Stimulated activated CD4-positive, alpha-beta T cell treated with anti-CD3 and anti-CD28 coated beads, Interleukin-4, amount 100 ng/mL, for 4 hours (primary cell): ENCODE measurements around the gene ADPRS.

Experiments
- DNase-seq, 2 experiments: peaks; one replicate each; pipeline ENCODE4 v3.0.0-alpha.2; 2020

Gene ADPRS, protein sequence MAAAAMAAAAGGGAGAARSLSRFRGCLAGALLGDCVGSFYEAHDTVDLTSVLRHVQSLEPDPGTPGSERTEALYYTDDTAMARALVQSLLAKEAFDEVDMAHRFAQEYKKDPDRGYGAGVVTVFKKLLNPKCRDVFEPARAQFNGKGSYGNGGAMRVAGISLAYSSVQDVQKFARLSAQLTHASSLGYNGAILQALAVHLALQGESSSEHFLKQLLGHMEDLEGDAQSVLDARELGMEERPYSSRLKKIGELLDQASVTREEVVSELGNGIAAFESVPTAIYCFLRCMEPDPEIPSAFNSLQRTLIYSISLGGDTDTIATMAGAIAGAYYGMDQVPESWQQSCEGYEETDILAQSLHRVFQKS

DNA sequence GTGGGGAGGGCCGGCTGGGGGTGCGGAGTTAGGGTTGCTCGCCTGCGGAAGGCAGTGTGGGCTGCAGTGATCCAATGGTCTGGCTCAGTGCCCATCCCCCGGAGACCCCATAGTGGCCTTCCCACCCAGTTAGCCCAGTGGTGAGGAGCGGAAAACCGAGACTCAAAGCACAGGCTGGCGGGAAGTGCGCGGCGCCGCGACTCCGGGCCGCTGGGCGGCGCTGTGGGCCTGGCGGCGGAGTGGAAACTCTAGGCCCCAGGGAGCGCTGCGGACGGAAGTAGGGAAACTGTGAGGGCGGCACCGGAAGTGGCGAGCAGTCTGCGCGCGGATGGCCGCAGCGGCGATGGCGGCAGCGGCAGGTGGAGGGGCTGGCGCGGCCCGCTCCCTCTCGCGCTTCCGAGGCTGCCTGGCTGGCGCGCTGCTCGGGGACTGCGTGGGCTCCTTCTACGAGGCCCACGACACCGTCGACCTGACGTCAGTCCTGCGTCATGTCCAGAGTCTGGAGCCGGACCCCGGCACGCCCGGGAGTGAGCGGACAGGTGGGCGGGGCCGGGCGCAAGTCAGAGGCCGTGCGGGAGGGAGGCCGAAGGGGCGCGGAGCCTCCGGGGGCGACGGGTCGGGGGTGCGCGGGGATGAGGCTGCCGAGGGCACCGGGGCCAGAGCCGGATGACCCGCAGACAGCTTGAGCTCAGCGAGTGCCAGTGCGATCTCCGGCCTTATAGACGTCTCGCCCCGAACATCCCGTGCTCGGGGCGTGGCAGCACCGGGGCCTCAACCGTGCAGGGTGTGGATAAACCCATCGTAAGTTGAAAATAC lies at the start of gene ADPRS:
Gene ADPRS (plus strand): TSS at position 316 of the 816 bp plus-strand sequence. CDS start 13 bp downstream, at position 329.
- peak; percentile 87 for DNase-seq

DNA sequence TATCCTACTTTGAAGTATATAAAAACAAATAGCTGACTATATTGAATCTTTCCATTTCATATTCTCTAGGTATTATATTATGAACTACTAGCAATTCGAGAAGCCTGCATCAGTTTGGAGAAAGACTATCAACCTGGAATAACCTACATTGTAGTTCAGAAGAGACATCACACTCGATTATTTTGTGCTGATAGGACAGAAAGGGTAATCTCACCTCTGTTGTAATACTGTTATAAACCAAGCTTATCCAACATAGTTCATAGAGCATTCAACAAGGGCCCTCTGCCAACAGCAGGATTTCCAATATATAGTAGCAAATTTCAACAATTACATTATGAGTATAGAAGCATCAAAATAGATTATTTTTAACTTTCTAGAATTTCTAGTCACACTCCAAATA lies 48.5 kb upstream of the ADPRS start:
- no peak for DNase-seq

DNA sequence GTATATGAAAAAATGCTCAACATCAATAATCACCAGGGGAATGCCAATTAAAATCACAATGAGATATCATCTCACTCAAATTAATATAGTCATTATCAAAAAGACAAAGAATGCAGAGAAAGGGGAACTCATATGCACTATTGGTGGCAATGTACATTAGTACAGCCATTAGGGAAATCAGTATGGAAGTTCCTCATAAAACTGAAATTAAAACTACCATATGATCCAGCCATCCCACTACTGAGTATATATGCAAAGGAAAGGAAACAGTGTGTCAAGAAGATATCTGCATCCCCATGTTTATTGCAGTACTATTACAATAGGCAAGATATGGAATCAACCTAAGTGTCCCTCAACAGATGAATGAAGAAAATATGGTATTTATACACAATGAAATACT lies 36.9 kb upstream of the ADPRS start:
- no peak for DNase-seq

DNA sequence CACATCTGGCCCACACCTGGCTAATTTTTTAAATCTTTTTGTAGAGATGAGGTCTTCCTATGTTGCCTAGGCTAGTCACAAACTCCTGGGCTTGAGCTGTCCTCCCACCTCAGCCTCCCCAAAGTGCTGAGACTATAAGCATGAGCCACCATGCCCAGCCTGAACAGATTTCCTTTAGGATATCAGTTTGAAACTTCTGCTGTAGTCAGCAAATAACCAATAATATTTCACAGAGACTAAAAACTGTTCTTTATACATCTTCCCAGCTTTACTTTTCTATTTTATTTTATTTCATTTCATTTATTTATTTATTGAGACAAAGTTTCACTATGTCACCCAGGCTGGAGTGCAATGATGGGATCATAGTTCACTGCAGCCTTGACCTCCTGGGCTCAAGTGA lies 34.7 kb upstream of the ADPRS start:
- DNase-seq, result no peak

DNA sequence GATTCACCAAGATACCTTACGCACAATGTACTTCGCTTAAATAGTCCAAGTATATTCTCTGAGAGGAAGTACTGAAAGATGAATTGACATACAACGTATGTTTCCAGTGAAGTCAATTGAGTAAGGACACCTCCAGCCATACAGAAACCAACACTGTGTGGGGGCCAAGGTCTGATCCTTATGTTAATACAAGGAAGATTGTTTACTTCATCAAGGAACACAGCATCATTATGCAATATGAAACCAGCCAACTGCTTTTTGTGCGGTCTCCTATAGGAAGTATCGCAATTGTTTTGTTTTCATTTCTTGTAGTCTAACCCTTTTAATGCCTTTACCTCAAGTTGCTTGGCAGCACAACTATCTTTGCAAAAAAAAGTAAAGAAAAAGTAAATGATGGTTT lies 33.0 kb upstream of the ADPRS start:
- DNase-seq, result no peak

DNA sequence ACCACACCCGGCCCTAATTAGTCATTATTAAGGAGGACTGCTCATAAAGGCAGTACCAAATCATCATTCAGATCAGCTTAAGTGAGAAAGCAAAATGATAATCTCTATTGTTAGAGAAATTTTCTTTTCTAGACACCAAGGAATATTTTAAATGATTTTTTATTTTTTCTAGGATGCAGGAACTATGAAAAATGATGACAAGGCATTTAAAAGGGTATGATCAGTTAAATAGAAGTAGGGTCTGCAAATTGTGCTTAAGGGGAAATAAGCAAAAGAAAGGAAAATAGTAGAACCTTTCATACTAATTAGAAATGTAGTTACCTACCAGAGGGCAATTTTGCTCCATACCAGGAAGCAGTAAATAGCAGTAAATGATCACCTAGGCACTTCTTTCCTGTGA lies 26.4 kb upstream of the ADPRS start:
- DNase-seq, result no peak

DNA sequence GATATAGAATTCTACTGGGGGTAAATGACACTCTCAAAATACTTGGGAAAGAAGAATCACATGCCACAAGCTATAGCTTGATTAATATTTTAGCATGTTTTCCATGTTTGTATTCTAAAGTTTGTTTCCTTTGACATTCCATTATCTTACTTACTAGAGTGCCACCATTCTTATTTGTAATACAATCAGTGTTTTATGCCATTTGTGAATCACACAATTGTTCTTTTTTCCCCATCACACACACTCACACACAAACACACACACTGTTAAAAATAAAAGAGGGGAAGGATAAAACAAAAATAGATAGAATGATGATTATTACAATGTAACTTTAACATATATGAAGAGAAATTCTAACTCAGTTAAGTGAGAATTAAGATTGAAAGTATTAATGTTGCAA lies 20.8 kb upstream of the ADPRS start:
- no peak for DNase-seq

DNA sequence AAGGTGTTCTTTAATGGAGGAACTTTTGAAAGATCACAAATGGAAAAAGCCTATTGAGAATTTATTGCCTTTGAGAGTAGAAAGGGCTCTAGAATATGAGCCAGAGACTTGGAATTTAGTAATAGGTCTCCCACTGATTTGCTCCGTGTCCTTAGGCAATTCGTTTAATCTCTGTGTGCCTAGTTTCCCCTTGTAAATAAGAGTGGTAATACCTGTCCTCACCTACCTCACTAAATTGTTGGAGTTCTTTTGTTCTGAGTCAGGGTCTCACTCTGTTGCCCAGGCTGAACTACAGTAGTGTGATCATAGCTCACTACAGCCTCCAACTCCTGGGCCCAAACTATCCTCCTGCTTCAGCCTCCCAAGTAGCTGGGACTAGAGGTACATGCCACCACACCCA lies 19.8 kb upstream of the ADPRS start:
- DNase-seq, result no peak

DNA sequence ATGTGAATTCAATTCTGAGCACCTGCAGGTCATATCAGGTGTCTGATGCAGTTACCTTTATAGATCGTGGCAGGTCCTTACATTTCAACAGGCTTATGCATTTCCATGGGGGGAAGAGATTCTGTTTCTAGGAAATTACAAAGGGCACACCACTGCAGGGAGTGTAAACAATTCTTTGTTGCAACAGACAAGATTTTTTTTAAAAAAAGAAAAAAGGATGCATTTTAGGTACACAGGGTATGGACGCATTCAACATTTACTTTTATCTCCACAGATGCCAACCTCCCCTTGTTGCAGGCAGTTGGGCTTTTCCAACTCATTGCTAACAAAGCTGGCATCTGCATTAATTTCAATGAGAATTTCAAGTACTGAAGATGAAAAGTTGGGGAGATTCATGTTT lies 18.3 kb upstream of the ADPRS start:
- no peak for DNase-seq

DNA sequence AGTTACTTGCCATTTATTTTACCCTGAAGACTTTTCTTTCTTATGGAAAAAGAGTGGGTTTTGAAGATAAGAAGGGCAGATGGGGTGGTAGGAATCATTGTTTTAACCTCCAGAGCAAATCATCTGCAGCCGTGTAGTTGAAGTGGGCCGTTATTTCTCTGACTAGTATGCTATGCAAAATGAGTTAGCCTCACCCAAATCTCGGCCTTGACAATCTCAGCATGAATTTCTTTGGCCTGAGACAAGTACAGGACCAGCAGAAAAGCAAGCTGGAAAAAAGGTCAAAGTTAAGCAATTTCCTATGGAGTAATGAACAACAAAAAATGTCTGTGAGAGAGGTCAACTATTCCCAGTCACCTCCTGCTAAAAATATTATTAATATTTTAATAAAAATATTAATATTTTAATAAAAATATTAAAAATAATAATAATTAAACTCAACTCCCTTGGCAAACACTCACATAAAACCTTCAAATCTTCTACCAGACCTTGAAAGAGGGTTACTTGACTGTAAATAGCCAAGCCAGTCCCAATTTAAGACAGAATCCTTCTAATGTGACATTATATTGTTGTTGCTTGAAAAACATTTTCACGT lies 11.6 kb upstream of the ADPRS start:
- DNase-seq, result no peak

DNA sequence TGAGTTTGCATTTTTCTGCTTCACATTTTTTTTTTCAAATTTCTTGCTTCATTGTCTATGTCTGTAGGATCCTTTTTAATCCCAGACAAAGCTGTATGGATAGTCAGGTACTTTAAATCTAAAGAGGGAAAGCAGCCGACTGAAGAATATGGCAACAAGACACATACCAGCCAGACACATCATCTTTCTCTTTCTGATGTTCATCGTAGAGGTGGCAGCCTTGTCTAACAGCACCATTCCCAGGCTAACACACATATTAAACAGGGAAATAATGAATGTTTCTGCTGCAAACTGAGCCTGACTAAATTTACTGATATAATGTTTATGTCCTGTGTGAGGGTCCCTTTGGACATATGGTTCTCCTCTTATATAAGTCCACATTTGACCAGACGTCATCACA lies 8.5 kb upstream of the ADPRS start:
- DNase-seq, result no peak

DNA sequence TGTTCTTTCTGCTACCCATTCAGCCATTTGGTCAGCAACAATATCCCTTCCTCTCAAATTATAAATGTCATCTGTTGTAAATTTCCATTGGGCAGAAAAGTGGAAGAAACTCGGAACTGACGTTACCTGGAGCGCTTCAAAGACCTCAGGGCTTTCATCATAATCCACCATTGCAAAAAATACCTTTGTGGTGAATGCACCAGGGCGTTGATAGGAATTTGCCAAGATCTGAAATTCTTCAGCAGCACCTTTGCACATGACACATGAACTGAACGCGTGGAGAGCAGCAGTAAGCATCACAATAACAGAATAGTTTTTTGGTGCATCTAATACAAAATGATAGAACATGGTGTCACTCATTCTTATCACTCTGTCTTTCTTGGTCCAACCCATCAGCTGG lies 7.9 kb upstream of the ADPRS start:
- DNase-seq, result no peak

DNA sequence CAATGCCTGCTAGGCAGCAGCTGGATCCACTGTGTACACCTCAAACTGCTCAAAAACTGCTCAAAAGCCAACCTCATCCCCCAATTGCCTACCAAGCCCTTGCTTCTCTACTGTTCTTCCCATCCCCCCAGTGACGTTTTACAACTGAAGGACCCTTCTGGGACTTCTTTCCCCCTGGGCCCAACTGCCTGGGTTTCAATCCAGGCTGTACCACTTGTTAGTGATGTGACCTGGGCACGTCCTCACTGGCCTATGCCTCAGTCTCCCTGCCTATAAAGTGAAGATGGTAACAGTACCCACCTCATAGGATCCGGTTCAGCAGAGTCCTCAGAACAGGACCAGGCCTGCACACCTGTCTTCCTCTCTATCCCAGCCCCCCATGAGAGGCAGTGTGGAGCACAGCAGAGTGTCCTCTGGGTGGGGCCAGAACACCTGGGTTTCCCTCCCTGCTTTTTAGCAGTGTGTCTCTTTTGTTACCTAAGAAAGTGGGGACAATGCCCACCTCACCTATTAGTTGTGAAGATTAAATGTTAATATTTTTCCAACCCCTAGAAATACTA lies 6.7 kb upstream of the ADPRS start:
- DNase-seq, result no peak

DNA sequence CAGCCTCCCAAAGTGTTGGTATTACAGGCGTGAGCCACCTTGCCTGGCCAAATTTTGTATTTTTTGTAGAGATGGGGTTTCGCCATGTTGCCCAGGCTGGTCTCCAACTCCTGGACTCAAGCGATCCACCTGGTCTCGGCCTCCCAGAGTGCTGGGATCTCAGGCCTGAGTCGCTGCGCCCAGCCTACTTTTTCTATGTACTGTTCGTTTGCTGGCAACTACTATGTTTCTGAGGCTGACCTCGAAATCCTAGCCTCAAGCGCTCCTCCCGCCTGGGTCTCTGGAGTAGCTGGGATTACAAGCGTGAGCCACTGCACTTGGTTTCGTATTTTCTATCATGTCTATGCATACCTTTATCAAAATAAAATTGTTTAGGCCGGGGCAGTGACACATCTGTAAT lies 5.5 kb upstream of the ADPRS start:
- DNase-seq, result no peak

DNA sequence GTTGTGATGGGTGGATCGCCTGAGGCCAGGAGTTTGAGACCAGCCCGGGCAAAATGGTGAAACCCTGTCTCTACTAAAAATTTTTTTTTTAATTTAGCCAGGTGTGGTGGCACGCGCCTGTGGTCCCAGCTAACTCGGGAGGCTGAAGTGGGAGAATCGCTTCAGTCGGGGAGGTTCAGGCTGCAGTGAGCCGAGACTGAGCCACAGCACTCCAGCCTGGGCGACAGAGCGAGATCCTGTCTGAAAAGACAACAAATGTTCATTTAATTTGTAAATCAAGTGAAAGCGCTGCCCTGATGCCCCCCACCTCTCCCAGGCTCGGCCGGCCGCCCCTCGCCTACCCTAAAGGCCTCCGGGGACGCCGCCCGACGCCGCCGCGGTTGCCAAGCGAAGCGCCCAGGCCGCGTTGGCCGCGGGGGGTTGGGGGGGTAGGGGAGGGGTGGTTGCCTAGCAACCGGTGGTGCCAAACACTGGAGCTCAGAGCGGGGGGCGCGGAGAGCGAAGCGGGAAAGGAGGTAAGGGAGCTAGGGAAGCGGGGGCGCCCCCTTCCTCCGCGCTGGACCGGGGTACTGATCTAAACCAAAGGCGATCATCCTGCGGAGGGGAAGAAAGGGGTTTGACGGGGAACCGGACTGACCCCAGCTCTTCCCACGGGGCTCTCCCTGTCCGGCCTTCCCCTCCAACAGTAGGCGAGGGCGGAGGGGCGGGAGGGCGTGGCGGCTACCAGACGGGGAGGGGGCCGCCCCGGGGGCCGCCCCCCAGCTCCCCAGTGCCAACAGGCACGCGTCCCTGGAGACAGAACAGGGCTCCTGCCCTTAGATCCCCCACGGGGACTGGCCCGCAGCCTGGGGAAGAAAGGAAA lies 4.8 kb upstream of the ADPRS start, which contains the start of gene TEKT2:
Gene TEKT2 (plus strand): TSS at position 460 of the 862 bp plus-strand sequence. CDS start 828 bp downstream, outside the sequence.
- no peak for DNase-seq

DNA sequence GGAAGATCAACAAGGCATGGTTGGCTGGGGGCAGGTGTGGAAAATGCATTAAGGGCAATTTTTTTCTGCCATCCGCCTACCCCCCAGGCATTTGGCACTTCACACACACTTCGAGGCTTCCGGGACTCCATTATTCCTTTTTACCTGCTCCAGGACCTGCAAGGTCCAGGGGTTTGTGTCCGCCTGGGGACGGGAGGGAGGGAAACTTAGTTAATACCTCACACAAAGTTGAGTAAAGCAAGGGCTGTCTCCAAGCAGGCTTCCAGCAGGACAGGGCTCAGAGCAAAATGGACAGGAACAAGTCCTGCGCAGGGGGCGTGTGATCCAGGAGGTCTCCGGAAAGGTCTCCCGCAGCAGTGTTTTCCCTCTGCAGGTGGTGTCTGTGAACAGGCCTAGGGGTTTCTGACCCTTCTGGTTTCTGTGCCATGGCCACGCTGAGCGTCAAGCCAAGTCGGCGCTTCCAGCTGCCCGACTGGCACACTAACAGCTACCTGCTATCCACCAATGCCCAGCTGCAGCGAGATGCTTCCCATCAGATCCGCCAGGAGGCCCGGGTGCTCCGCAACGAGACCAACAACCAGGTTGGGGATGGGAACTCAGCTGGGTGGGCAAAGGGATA lies 4.1 kb upstream of the ADPRS start:
- DNase-seq, result no peak

DNA sequence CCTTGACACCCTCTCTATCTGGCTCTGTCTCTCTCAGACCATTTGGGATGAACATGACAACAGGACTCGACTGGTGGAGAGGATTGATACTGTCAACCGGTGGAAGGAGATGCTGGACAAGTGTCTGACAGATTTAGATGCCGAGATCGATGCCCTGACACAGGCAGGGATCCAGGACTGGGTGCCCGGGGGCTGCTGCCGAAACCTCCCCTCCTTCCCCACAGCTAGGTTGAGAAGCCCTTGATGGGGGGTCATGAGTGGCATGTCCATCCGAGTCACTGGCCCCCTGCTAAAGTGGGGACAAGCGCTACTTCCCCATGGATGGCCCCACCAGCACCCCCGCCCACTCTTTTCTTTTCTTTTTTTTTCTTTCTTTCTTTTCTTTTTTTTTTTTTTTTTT lies 3.6 kb upstream of the ADPRS start:
- DNase-seq, result no peak

DNA sequence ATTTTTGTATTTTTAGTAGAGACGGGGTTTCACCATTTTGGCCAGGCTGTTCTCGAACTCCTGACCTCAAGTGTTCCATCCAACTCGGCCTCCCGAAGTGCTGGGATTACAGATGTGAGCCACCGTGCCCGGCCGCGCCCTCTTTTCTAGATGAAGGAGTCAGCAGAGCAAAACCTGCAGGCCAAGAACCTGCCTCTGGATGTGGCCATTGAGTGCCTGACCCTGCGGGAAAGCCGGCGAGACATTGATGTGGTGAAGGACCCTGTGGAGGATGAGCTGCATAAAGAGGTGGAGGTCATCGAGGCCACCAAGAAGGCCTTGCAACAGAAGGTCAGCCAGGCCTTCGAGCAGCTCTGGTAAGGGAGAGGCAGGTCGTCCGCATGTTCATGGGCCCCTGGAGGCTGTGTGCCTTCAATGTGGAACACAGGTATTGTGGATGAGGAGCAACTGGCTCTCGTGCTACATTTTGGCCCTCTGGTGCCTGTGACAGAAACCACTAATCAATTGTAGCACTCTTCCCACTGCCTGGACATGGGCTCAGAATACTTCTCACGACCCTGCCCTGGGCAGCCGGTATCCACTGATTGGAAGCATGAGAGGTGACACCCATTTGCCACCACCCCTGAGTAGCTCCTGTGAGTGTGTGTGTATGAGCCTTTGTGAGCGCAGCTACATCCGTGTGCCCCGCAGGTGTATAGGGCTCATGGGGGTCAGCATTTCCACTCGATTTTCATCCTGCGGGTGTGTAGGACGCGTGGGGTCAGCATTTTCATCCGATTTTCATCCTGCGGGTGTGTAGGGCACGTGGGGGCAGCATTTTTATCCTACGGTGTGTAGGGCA lies 2.8 kb upstream of the ADPRS start:
- DNase-seq, result no peak

DNA sequence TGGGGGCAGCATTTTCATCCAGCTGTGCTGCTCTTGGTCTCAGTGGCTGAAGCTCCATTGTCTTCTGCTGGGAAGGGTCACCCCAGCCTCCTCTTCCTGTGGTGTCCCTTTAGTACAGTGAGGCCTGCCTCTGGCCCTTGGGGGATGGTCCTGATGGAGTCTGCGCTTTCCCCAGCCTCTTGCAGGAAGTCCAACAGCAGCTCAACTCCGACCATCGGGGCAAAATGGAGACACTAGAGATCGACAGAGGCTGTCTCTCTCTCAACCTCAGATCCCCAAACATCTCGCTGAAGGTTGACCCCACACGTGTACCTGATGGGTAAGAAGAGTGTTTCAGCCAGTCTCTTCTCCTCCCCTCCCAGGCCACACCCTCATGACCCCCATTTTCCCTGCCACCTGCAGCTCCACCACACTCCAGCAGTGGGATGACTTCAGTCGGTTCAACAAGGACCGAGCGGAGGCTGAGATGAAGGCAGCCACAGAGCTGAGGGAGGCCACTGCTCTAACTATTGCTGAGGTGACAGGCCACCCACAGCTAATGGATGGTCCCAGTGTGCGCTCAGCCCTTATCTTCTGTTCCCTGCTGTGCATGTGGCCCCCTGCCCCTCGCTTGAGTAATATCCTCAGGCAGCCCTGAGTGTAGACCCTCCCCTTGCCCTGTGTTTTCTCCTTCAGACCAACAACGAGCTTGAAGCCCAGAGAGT lies 2.0 kb upstream of the ADPRS start:
- DNase-seq, result no peak
